ENCODE data around the gene SNORC. TPM values are rescaled to one million over a fixed set of nuclear protein-coding genes. Genes with fewer than 3 reads are reported as not detected.

The SNORC gene
- total RNA-seq, 2 donors from 2014 or later, result 1.8 TPM; not detected in 1

DNA sequence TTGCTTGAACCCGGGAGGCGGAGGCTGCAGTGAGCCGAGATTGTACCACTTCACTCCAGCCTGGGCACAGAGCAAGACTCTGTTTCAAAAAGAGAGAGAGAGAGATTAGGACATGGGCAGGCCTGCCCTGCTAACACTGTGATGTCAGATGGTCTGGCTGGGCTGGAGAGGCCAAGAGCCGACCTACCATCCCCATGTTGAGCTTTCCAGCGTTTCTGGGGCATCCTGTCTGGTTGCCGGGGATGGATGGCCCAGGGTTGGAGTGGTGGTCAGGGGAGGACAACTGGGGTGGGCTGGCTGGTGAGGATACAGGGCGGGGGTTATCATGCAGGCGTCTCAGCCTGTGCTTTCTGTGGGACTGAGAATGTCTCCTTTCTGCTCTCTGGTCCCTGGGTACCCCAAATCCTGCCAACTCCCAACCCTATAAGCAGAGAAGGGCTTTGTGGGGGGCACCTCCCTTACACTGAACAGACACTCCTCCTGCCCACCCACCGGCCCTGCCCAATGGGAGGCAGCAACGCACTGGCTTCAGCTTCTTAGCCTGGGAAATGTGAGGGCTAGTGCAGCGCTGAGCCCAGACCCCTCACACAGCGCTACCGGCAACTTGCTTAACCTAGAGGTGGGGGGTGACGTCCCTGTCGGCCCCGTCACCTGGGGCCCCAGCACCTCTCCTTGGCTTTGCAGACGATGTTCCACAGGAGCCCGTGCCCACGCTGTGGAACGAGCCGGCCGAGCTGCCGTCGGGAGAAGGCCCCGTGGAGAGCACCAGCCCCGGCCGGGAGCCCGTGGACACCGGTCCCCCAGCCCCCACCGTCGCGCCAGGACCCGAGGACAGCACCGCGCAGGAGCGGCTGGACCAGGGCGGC, 5.4 kb downstream of the SNORC start:
- WGBS, 2 donors, result 26 to 69% methylated on average over 11 to 29 of the region's 37 CpGs
- H3K27me3 ChIP-seq, result no peaks in the 10 kb centered on the region
- DNase-seq (no peak), ATAC-seq (peak; percentile 8)
- peaks cover 14% of the 10 kb centered on the region for H3K4me1 ChIP-seq
- H3K36me3 ChIP-seq (replicated peaks in 1 of 2; ENCODE audit: insufficient read depth in 1 of 2, low read depth in 2 of 2), result no peaks in the 10 kb centered on the region
- intact Hi-C loops (cut with DNase I), result no loop called here
- no peak overlapping the region for H3K4me3 ChIP-seq
- H3K9me3 ChIP-seq, result no peaks in the 10 kb centered on the region
- TF ChIP-seq, protein P1, sequence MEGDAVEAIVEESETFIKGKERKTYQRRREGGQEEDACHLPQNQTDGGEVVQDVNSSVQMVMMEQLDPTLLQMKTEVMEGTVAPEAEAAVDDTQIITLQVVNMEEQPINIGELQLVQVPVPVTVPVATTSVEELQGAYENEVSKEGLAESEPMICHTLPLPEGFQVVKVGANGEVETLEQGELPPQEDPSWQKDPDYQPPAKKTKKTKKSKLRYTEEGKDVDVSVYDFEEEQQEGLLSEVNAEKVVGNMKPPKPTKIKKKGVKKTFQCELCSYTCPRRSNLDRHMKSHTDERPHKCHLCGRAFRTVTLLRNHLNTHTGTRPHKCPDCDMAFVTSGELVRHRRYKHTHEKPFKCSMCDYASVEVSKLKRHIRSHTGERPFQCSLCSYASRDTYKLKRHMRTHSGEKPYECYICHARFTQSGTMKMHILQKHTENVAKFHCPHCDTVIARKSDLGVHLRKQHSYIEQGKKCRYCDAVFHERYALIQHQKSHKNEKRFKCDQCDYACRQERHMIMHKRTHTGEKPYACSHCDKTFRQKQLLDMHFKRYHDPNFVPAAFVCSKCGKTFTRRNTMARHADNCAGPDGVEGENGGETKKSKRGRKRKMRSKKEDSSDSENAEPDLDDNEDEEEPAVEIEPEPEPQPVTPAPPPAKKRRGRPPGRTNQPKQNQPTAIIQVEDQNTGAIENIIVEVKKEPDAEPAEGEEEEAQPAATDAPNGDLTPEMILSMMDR (IDR thresholded peaks at IDR 0.05), result no peak
- H3K27ac ChIP-seq, result no peak overlapping the region

DNA sequence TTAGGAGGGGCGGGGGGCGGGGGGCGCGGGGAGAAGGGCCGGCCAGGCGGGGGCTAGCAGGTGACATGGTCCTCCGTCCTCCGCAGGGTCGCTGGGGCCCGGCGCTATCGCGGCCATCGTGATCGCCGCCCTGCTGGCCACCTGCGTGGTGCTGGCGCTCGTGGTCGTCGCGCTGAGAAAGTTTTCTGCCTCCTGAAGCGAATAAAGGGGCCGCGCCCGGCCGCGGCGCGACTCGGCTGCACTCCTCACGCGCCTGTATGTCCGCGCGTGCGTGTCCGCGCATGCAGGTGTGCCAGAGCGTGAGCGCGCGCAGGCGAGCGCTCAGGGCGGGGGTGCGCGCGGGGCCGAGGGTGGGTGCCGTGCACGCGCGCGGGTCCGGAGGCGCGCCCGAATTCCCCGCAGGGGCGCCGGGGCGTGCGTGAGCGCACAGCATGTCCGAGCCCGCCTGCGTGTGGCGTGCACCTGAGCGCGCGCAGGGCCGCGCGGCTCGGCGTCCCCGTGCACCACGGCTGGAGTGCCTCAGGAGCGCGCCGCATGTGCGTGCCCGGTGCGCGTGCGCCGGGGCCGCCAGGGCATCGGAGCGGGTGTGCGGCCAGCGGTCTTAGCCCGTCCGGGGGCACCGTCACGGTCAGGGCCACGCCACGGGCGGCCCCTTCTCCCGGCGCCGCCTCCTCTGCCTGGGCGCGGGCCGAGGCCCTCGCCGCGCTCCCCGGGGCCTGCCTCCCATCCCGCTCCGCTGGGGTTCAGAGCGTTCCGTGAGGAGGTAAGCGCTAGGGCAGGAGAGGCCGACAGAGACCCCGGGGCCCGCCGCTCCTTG, 6.3 kb downstream of the SNORC start:
- no peak for TF ChIP-seq POLR2A (IDR thresholded peaks at IDR 0.05)
- TF ChIP-seq, protein P1 (IDR thresholded peaks at IDR 0.05), result peak in 4 of 7 experiments; percentile 7 to 29 (median 18)
- H3K27me3 ChIP-seq, result no peaks in the 10 kb centered on the region
- intact Hi-C loops (cut with DNase I), result no loop called here
- peaks cover 14% of the 10 kb centered on the region for H3K4me1 ChIP-seq
- no peak overlapping the region for H3K4me3 ChIP-seq
- DNase-seq (peak in 2 of 4 donors; percentile 11 to 57), ATAC-seq (peak; percentile 53)
- 1 to 9% methylated on average over 32 to 94 of the region's 119 CpGs for WGBS, 2 donors
- no peaks in the 10 kb centered on the region for H3K36me3 ChIP-seq (replicated peaks in 1 of 2; ENCODE audit: insufficient read depth in 1 of 2, low read depth in 2 of 2)
- no peaks in the 10 kb centered on the region for H3K9me3 ChIP-seq
- H3K27ac ChIP-seq, result no peak overlapping the region

DNA sequence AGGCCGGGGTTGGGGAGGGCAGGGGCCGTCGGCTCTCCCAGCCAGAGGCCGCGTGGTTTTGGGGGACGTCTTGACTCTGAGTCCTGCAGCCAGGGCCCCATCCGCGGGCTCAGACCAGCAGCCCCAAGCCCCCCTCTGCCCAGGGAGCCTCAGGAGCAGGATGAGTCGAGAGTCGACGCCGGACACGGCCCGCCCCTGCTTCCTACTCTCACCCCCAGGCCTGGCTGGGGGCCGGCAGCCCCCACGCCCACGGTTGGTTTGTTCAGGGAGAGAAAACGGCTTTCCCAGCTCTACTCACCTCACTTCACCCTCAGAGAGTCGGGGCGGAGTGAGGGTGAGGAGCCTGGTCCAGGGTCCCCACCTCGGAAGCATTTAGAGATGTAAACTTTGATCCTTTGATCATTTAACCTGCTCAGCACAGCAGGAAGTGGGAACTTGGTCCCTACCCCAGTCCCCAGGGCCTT, 6.9 kb downstream of the SNORC start:
- Histone ChIP-seq H3K4me3 (no peak overlapping the region), H3K4me1 (peaks cover 14% of the 10 kb centered on the region), H3K9me3 (no peaks in the 10 kb centered on the region), H3K36me3 (replicated peaks in 1 of 2; ENCODE audit: insufficient read depth in 1 of 2, low read depth in 2 of 2) (no peaks in the 10 kb centered on the region), H3K27ac (no peak overlapping the region), H3K27me3 (no peaks in the 10 kb centered on the region)
- WGBS, 2 donors, result 58 to 71% methylated on average over 12 to 21 of the region's 21 CpGs
- DNase-seq (no peak), ATAC-seq (no peak)
- no peak for TF ChIP-seq POLR2A (IDR thresholded peaks at IDR 0.05)
- TF ChIP-seq, protein P1 (IDR thresholded peaks at IDR 0.05), result no peak
- intact Hi-C loops (cut with DNase I), result no loop called here

DNA sequence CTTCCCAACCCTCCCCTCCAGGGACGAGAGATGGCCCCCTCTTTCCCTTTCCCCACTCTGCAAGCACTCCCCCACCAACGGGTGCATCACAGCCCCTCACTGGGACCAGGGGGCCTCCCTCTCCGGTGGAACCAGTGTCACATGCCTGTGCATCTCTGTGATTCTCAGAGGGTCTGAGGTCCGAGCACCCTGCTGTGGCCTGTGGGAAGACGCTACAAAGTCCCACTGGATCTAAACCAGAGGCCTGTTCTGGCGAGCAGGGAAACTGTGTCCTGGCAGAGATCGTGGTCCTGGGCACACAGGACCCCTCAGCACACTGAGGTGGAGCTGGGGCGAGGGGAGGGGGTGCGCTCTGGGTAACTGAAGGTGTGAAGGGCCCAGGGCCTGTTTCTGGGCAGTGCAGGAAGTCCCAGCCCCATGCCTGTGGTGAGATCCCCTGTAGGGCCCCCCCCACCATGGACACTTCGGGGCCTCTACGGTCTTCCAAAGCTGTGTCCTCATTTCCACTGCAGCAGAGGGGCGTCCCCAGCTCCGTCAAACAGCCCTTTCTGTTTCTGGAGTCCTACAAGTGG, 8.0 kb downstream of the SNORC start:
- H3K4me3 ChIP-seq, result no peak overlapping the region
- no peaks in the 10 kb centered on the region for H3K36me3 ChIP-seq (replicated peaks in 1 of 2; ENCODE audit: insufficient read depth in 1 of 2, low read depth in 2 of 2)
- no peak for DNase-seq
- H3K4me1 ChIP-seq, result peaks cover 14% of the 10 kb centered on the region
- H3K9me3 ChIP-seq, result no peaks in the 10 kb centered on the region
- no peak overlapping the region for H3K27ac ChIP-seq
- 90 to 94% methylated on average over 10 to 13 of the region's 13 CpGs for WGBS, 2 donors
- no peak for ATAC-seq
- no peaks in the 10 kb centered on the region for H3K27me3 ChIP-seq
- TF ChIP-seq, protein P1 (IDR thresholded peaks at IDR 0.05), result no peak
- TF ChIP-seq POLR2A (IDR thresholded peaks at IDR 0.05), result no peak
- intact Hi-C loops (cut with DNase I), result no loop called here

All from body of pancreas (tissue), 4 donors.